UCSD-AML1 (cell line): ENCODE results near the gene BCKDHA.
"Not testable (repeated sequence)": the region's sequence is repeated elsewhere in the genome, so short reads cannot be mapped to it uniquely, and the experiment has no call there.

Experiments used
- DNase-seq: peaks from one replicate; lab custom pipeline; 2025; ENCODE audit not compliant: unreplicated experiment; lab: John Stamatoyannopoulos, UW

BCKDHA gene

DNA sequence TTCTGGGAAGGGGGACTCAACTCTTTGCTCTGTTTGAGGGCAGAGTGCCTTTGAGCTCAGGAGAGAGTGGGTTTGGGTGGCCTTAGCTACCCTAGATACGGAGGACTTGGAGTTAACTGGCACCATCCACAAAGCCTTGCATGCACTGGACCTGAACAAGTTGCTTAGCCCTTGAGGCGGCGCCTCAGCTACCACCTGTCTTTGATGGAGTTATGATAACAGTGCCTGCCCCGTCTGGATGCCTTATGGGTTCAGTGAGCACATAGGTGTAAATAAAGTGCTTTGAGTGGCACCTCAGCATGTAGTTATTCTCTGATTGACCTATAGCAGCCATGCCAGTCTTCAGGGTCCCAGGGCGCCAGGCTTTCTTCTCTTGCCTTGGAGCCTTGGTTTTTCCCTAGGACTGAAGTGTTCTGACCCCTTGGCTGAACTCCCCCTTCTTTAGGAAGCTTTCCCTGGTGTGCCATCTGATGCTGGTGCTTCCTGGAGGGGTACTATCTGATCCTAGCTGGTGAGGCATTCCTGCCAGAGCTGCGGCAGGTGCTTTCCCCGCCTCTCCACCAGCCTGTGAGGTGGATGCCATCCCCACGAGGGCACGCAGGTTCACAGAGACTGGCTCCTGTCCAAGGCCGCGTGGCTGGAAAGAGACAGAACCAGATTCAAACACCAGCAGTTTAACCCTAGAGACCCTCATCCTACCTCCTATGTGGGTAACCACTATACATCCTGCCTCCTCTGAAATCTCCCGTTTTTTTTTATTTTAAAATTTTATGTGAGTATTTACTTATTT lies 5.8 kb downstream of the BCKDHA start:
- no peak for DNase-seq

DNA sequence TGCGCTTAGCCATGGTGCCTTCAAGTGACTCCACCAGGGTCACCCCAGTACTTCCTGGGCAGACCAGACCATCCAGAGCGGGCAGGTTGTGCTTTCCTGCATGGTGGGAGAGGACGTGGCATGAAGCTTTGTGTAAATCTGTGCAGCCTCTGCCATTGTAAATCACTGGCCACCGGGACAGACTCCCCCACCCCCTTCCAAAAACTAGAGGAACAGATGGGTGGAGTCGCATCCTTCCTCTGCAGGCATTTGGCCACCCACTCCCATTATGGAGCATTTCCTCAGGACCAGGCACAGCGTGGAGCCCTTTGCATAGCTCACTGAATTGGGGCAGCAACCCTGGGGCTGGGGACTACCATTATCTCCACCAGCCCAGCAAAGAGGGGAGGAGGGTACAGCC lies 8.2 kb downstream of the BCKDHA start:
- no peak for DNase-seq

DNA sequence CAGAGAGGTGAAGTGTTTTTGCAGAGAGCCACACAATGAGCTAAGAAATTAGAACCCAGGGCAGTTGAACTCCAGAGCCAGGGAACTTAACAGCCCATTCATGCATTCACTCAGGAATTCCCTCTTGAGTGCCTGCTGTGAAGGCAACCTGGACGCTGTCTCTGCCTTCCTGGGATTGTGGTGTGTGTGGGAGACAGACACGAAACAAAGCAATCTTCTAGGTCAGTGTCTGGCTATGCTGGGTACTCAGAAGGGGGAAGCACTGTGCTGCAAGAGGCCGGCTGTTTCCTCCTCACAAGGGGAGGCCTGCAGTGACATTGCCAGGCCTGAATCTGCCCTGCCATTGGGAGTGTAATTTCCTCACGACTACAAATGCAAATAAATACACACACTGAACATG lies 9.7 kb downstream of the BCKDHA start:
- DNase-seq: peak; percentile 58

DNA sequence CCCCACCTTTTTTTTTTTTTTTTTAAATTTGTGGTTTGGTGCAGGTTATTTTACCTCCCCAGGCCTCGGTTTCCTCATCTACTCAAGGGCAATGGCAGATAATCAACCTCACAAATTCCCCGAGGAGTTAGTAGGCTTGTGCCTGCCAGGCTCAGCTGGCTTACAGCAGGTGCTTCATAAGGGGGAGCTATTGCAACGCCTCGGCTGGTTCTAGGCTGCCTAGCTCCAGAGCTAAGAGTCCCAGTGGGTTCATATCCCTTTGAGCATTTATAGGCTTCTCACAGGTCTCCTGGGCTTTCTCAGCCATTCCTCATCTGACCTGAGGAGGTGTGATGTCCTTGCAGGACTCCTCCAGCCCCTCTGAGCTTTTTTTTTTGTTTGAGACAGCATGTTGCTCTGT lies 10.6 kb downstream of the BCKDHA start:
- peak; percentile 36 for DNase-seq

DNA sequence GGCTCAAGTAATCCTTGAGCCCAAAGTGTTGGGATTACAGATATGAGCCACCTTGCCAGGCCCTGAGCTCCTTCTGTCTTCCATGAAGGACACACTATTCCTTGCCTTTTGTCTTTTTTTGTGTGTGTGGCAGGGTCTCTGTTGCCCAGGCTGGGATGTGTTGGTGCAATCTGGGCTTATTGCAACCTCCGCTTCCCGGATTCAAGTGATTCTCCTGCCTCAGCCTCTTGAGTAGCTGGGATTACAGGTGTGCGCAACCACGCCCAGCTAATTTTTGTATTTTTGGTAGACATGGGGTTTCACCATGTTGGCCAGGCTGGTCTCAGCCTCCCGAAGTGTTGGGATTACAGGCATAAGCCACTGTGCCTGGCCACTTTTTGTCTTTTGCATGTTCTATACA lies 11.2 kb downstream of the BCKDHA start:
- DNase-seq: not testable (repeated sequence)

DNA sequence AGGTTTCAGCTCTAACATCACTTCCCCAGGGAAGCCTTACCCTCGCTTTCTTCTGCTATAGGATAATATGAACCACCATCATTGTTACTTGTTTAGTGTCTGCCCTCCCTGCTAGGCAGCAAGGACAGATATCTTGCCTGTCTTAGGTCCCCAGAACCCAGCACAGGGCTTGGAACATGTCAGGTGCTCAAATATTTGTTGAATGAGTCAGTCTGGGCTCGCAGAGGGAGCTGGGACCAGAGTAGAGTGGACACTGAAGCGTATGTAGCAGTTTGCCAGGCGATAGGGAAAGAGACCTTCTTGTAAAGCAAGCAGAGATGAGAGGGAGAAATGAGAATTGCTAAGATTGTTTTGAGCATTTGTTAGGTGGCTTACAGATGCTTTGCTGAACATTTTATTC lies 11.7 kb downstream of the BCKDHA start:
- DNase-seq: no peak

DNA sequence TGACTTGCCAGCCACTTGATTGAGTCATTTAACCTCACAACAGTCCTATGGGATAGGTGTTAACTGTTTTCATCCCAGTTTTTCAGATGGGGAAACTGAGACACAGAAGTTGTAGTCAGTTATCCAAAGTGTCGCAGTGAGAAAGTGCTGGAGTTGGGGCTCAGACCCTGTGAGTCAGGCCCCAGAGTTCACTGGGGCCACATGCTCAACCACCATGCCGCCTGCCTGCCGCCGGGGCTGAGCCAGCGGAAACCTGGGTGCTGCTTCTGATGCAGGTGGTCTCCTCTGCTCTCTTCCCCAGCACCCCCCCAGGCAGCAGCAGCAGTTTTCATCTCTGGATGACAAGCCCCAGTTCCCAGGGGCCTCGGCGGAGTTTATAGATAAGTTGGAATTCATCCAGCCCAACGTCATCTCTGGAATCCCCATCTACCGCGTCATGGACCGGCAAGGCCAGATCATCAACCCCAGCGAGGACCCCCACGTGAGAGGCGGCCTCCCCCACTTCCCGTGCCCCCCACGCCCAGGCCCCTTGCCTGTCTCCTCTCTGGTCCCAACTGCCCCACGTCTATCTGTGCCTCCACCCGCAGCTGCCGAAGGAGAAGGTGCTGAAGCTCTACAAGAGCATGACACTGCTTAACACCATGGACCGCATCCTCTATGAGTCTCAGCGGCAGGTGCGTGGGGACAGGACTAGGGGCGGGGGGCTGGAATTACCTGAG lies 12.9 kb downstream of the BCKDHA start:
- no peak for DNase-seq

DNA sequence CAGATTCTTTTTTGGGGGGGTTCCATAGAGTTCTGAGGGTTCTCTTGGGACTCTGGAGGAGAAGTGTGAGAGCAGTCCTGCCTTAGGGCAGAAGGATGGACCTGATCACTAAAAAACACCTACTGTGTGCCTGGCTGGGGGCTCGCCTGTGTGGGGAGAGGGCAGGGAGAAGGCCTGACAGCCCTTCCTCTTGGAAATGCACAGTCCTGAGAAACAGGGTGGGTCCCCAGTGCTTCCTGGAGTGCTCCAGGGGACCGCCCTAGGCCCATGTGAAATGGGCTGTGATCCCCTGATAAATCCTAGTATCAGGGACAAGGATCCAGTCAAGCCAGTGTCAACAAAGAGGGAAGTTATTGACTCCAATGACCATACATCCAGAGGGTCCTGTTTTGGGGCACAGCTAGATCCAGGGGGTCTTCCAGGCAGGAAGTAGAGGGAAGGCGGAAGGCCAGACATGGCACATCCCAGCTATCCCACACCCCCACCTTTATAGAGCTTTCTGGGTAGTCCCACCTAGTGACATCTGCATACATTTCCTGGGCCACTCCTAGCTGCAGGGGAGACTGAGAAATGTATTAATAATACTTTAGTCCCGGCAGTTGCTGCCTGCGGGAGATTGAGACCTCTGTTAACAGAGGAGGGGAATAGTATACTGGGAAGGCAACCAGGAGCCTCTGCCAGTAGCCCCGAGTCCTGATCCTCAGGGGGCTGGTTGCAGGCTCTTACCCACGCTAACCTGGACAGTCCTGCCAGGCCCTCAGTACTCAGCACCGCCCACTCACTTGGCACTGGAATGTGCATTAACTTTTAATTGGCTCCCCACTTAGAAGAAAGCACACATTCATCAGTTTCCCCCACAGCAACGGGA lies 13.7 kb downstream of the BCKDHA start:
- DNase-seq: no peak

DNA sequence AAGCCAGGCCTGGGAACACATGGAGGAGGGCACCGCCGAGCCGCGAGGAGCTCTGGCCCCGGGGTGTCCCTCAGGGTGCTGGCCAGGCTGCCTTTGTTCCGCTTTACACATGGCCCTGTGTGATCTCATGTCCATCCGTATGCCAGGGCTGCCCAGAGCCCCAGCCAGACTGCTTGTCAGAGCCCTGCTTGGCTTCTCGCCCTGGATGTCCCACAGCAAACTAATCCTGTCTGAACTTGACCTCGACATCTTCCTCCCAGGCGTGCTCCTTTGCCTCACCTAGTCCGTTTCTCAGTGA lies 14.3 kb downstream of the BCKDHA start:
- no peak for DNase-seq

DNA sequence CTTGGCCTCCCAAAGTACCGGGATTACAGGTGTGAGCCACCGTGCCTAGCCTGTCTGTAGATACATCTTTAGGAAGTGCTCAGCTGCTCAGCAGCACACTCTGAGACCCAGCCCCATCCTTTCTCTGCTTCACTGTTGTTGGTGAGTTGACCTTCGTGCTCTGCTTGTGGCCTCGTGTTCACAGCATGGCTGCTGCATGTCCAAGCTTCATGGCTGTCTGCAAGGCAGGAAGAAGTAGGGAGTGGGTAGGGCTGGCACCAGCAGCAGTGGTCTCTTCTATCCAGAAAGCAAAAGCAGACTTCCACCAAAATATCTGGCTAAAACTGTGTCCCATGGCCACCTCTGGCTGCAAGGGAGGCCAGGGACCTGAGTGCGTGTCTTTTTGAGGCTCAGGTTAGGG lies 15.3 kb downstream of the BCKDHA start:
- DNase-seq: no peak

DNA sequence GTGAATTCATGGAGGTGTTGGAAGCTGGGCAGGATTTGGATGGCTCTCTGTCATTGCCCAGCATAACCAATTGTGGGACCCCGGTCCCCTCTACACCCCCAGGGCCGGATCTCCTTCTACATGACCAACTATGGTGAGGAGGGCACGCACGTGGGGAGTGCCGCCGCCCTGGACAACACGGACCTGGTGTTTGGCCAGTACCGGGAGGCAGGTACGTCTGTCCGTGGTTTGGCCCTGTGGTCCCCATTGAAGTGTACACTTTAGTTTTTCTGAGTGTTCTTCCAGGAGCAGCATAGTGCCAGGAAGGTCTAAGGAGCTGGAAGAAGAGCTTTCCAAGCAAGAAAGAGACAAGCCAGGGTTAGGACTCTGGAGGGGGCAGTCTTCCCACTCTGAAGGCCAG lies 16.3 kb downstream of the BCKDHA start:
- DNase-seq: no peak

DNA sequence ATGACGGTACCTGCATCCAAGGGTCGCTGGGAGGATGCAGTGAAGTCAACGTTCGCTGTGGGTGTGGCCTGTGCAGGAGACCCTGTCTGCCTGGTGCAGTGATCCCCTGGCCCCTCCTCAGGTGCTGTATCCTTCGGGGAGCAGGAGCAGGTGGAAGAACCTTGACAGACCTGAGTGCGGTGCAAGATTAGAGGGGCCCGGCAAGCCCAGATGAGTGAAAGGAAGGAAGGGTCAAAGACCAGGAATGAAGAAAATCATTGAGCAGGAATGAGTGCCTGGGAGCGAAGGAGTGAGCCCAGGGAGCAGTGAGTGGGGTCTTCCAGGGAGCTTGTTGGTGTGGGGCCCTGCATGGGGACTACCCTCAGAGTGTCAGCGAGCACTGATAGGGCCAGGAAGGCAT lies 16.8 kb downstream of the BCKDHA start:
- no peak for DNase-seq

DNA sequence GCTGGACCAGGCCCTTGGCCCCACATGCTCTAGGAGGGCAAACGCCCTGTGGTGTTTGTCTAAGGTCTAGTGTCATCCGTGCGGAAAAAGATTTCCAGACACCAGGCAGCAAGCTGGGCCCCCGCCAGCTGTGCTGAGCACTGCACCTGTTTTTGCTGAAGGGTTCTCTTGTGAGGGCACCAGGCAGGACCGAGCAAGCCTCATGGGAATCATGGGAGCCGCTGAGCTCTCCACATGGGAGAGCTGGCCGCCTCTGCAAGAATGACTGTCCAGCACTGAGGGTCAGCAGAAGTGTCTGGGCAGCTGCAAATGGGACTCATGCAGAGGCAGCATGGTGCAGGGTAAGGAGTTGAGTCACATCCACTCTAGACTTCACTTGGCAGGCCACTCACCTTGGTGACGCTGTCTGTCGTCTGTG lies 17.5 kb downstream of the BCKDHA start:
- no peak for DNase-seq

DNA sequence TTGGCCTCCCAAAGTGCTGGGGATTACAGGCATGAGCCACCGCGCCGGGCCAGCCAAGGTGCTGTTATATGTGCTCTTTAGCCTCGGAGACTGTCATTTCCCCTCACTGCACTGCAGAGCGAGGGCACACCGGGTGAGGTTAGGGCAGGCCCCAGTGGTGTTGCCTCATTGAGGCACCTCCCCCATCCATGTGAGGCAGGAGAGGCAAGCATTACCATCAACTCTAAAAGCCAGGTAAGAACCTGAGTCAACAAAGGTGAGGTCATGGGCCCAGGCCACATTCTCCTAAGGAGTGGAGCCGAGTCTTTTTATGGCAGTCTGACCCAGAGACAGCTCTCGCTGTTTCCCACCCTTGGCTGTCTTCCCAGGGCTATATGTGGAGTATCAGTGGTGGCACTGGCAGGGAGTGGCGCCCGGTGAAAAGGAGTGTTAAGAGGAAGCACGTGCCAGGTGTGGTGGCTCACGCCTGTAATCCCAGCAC lies 18.6 kb downstream of the BCKDHA start:
- DNase-seq: no peak

DNA sequence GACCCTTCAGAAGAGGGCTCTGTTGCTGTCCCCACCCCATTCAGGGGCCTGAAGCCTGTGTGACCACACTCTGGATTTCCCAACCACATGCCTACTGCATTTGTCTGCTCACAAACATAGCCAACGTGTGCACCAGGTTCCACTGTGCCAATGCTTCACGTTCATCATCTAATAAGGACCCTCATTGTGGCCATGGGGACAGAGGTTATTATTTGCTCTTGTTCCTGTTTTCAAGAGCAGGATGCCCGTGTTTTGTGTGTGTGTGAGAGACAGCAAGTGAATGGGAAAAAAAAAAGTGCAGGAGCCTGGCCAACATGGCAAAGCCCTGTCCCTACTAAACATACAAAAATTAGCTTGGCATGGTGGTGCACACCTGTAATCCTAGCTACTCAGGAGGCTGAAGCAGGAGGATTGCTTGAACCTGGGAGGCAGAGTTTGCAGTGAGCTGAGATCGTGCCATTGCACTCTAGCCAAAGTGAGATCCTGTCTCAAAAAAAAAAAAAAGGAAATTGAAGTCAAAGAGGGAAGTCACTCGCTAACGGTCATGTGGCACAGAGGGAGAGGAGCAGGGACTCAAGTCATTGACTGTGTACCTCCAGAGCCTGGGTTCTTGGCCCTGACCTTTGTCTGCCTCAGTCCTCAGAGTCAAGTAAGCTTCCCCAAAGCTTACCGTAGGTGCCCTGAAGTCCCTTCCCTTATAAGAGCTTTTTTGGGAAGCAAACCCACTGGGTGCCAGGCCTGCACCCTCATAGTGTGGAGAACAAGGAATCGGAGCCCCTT lies 22.7 kb downstream of the BCKDHA start:
- DNase-seq: peak; percentile 38

DNA sequence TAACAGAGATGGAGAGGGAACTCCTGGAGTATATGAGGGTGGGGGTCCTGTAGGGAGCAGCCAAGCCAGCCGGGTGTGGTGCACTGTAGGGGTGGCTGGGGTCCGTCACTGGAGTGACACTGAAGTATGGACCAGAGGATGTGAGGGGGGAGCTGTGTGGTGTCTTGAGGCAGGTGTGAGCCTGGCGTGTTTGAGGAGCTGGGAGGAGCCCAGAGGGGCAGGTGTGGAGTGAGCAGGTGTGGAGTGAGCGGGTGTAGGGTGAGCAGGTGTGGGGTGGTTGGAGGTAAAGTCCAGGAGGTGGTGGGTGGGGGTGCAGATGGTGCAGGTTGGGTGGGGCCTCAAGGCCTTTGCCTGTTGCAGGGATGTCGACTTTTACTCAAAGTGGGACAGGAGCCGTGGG lies 23.7 kb downstream of the BCKDHA start:
- no peak for DNase-seq

DNA sequence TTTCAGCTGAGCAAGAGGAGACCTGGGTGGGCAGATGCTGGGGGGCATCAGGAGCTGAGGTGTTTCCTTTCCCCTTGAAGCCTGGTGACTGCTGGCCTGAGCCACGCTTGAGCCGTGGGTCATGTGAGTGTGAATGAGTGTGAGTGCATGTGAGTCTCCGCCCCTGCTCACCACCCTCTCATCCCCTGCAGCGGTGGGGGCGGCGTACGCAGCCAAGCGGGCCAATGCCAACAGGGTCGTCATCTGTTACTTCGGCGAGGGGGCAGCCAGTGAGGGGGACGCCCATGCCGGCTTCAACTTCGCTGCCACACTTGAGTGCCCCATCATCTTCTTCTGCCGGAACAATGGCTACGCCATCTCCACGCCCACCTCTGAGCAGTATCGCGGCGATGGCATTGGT lies 24.4 kb downstream of the BCKDHA start:
- no peak for DNase-seq

DNA sequence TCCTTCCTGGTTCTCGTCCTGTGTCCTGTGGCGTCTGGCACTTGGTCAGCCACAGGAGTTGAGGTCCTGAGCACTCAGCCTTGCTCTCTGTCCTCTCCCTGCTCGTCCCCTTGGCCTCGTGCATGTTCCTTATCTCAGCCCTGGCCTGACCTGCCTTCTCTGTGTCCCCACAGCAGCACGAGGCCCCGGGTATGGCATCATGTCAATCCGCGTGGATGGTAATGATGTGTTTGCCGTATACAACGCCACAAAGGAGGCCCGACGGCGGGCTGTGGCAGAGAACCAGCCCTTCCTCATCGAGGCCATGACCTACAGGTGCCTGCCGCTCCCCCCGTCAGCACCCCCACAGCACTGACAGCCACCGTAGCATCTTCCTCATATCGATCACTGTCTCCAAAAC lies 24.8 kb downstream of the BCKDHA start:
- DNase-seq: no peak

DNA sequence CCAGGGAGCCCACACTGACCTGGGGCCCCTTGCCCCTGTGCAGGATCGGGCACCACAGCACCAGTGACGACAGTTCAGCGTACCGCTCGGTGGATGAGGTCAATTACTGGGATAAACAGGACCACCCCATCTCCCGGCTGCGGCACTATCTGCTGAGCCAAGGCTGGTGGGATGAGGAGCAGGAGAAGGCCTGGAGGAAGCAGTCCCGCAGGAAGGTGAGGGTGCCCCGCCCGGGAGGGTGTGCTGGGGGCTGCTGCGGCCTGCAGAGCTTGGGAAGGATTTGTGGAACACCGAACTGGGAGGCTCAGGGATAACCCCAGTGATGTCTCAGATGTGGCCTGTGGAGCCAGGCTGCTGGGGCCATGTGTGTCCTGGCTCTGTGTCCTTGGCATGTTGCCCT lies 25.3 kb downstream of the BCKDHA start:
- no peak for DNase-seq

DNA sequence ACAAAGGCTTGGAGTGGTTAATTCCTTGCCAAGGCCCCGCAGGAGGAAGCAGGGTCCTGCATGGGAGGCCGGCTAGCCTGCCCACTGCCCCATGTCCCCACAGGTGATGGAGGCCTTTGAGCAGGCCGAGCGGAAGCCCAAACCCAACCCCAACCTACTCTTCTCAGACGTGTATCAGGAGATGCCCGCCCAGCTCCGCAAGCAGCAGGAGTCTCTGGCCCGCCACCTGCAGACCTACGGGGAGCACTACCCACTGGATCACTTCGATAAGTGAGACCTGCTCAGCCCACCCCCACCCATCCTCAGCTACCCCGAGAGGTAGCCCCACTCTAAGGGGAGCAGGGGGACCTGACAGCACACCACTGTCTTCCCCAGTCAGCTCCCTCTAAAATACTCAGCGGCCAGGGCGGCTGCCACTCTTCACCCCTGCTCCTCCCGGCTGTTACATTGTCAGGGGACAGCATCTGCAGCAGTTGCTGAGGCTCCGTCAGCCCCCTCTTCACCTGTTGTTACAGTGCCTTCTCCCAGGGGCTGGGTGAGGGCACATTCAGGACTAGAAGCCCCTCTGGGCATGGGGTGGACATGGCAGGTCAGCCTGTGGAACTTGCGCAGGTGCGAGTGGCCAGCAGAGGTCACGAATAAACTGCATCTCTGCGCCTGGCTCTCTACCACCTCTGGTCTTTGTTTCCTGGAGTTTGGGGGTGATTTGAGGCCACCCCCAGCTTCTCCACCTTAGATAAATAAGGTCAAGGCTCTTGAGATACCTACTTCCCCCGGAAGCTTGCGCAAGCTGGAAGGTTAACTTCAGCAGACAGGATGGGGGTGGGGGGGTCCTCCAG lies 26.9 kb downstream of the BCKDHA start:
- no peak for DNase-seq
